C4-2B (cell line): ENCODE data around the gene LFNG.

Source experiments
- ZFX ChIP-seq: fragments of 450-650 bp; IDR thresholded peaks from 2 replicates; pipeline ENCODE4 v1.6.1; 2017
- TF ChIP-seq, protein P1 (sequence below): fragments of 450-650 bp; conservative IDR thresholded peaks from 2 replicates; pipeline ENCODE4 v1.5.1; 2017; ENCODE audit warnings: mild to moderate bottlenecking

DNA sequence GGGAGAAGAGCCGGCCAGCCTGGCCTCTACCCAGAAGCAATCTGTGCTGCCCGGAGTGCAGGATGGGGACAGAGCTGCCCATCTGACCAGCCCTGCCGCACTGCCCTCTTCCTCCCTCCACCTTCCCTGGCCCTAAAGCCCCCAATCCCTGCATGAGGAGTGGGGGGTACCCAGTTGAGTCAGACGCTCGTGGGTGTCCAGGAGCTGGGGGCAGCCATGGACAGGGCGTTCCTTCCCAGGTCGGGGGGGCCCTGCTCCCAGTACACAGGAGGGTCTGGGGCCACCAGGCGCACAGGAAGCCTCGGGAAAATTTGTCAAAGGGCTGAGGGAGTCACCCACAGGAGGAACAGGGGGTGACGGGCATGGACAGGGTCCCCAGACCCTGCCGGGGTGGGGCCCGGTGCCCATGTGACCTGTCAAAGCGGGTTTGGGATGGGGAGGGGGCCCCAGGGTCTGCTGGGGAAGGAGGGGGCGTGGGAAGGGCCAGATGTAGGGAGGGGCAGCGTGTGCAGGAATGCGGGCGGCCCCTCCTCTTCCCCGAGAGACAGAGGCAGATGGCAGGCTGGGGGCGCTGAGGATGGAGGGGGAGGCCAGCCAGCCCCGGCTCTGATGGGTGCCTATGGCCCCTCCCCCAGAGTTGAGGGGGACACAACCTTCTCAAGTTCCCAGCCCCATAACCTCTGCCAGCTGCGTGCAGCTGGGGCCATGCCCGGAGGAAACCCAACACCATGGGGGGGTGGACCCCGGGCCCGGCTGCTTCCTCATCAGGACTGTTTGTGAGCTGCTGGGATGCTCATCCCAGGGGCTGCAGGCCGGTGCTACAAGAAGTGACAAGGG is 21.9 kb upstream of the LFNG start:
- TF ChIP-seq, protein P1, sequence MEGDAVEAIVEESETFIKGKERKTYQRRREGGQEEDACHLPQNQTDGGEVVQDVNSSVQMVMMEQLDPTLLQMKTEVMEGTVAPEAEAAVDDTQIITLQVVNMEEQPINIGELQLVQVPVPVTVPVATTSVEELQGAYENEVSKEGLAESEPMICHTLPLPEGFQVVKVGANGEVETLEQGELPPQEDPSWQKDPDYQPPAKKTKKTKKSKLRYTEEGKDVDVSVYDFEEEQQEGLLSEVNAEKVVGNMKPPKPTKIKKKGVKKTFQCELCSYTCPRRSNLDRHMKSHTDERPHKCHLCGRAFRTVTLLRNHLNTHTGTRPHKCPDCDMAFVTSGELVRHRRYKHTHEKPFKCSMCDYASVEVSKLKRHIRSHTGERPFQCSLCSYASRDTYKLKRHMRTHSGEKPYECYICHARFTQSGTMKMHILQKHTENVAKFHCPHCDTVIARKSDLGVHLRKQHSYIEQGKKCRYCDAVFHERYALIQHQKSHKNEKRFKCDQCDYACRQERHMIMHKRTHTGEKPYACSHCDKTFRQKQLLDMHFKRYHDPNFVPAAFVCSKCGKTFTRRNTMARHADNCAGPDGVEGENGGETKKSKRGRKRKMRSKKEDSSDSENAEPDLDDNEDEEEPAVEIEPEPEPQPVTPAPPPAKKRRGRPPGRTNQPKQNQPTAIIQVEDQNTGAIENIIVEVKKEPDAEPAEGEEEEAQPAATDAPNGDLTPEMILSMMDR, result no peak
- no peak for TF ChIP-seq ZFX
